Measurements from ENCODE around the gene PCED1B.

GRCh38 chr12:47236109-47236714 is 156.8 kb downstream of the PCED1B start:
- TF ChIP-seq CTCF (IDR thresholded peaks at IDR 0.05 in 2 of 3, conservative IDR thresholded peaks at IDR 0.05 in 1 of 3; ENCODE audit: borderline replicate concordance in 1 of 3, insufficient read depth in 1 of 3, low read depth in 2 of 3, low read length in 2 of 3): no peak
- TF ChIP-seq SIN3A (IDR thresholded peaks at IDR 0.05; ENCODE audit: low read depth): no peak

Data from HCT116 (cell line).